Stimulated activated CD8-positive, alpha-beta memory T cell treated with anti-CD3 and anti-CD28 coated beads, Interleukin-2, amount 100 ng/mL, for 1 hour (primary cell): ENCODE results near the gene MKNK2.
"Not testable (repeated sequence)": the region's sequence is repeated elsewhere in the genome, so short reads cannot be mapped to it uniquely, and the experiment has no call there.

Experiments
- DNase-seq, 2 donors: peaks; one replicate each; pipeline ENCODE4 v3.0.0-alpha.2; 2020; ENCODE audit warnings: low read depth in 2 of 2

The MKNK2 gene

GRCh38 chr19:1992759-1993260 lies 58.2 kb downstream of the MKNK2 start:
- DNase-seq, result no peak

GRCh38 chr19:1991018-1991913 lies 59.8 kb downstream of the MKNK2 start:
- DNase-seq, result no peak

- DNase-seq, result no peak
Observed at GRCh38 chr19:1990230-1991017, 60.6 kb downstream of the MKNK2 start.

- no peak for DNase-seq
Observed at GRCh38 chr19:1989513-1990229, 61.4 kb downstream of the MKNK2 start.

- not testable (repeated sequence) for DNase-seq
Observed at GRCh38 chr19:1988464-1988863, 62.6 kb downstream of the MKNK2 start.
